ENCODE measurements around the gene IL20RA.
A peak's percentile ranks its signal among the peaks of the same experiment; 100 is the strongest.
"Not testable (repeated sequence)": the region's sequence is repeated elsewhere in the genome, so short reads cannot be mapped to it uniquely, and the experiment has no call there.

IL20RA gene

DNA sequence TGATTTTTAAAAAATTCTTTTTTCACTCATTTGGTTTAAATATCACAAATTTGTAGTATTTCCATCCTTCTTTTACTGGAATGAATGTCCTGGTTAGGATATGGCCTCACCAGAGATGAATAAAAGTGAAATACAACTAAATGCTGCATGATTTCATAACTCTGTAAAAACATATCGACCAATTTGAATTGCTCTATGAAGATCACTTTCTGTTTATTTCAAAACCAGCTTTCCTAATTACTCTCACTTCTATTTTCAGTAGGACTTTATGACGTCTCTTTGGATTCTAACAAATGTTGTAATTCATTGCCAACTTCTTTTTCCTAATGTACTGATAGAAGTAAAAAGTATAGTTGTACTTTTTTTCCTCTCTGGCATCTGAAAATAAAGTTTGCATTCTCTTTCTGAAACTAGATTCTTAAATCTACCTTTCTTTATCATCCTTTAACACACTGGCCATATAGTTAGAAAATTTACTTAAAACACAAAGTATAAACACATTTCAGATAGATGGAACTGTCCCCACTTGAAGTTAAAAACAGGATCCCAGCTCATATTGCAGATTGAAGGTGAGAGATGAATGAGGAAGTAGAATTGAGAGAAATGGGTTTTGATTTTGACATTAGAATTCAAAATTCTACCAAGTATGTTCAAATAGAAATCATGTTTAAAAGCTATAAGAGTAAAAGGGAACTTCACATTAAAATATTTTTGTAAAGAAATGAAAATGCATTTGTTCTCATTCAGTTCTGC is 40.3 kb upstream of the IL20RA start:
- TF ChIP-seq, protein P1, sequence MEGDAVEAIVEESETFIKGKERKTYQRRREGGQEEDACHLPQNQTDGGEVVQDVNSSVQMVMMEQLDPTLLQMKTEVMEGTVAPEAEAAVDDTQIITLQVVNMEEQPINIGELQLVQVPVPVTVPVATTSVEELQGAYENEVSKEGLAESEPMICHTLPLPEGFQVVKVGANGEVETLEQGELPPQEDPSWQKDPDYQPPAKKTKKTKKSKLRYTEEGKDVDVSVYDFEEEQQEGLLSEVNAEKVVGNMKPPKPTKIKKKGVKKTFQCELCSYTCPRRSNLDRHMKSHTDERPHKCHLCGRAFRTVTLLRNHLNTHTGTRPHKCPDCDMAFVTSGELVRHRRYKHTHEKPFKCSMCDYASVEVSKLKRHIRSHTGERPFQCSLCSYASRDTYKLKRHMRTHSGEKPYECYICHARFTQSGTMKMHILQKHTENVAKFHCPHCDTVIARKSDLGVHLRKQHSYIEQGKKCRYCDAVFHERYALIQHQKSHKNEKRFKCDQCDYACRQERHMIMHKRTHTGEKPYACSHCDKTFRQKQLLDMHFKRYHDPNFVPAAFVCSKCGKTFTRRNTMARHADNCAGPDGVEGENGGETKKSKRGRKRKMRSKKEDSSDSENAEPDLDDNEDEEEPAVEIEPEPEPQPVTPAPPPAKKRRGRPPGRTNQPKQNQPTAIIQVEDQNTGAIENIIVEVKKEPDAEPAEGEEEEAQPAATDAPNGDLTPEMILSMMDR (IDR thresholded peaks at IDR 0.05; ENCODE audit: borderline replicate concordance, insufficient read depth, low read depth, low read length) = no peak
- no peak overlapping the region for H3K4me3 ChIP-seq (ENCODE audit: low read depth, low read length)

DNA sequence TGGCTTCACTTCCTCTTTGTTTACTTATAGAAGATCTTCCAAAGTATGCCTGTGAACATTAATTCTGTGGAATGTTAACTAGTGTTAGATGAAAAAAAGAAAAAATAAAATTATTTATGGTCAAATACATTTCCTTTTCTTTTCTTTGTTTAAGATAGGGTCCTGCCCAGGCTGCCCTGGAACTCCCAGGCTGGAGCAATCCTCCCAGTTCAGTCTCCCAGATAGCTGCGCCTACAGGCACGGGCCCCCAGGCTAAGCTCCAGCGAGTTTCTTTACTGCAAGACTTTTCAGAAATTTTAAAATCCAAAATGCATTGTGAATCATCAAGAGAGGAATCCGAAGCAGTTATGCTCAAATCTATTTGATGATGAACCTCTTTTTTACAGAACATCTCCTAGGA is 39.3 kb upstream of the IL20RA start:
- H3K4me3 ChIP-seq (ENCODE audit: low read depth, low read length) = no peak overlapping the region
- TF ChIP-seq, protein P1 (IDR thresholded peaks at IDR 0.05; ENCODE audit: borderline replicate concordance, insufficient read depth, low read depth, low read length) = no peak

DNA sequence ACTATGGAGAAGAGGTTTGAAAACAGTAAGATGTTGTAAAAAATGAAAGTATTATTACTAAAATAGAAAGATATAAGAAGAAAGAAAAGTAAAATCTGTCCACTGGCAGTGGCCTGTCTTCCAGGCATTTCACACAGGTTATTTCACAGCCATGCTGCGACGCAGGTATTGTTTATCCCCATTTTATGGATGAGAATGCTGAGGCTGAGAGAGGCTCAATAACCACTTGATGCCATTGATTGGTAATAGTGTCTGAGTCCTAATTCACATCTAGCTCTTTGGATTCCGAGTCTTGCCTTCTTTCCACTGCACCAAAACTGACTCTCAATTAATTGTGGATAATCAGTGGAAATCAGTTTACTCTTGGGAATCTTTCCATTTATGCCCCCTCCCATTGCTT is 37.2 kb upstream of the IL20RA start:
- H3K4me3 ChIP-seq (ENCODE audit: low read depth, low read length) = no peak overlapping the region
- TF ChIP-seq, protein P1 (IDR thresholded peaks at IDR 0.05; ENCODE audit: borderline replicate concordance, insufficient read depth, low read depth, low read length) = no peak

DNA sequence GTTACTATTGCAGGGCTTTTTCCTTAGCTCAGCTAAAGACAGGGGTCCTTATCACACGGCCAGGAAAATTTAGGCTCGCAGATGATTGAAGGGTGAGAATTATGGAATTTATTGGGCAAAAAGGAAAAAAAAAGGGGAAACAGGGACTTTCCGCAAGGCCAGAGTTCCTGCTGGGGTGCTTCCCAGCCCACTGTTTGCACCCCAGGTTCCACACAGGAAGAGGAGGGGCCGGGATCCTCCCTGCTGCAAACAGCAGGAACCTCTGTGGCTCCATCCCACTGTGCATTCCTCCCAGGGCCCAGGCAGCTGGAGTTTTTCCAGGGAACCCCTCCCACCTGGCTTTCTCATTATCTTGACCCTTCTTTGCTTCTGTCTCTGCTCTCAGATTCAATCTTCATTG is 35.9 kb upstream of the IL20RA start:
- H3K4me3 ChIP-seq (ENCODE audit: low read depth, low read length) = no peak overlapping the region
- TF ChIP-seq, protein P1 (IDR thresholded peaks at IDR 0.05; ENCODE audit: borderline replicate concordance, insufficient read depth, low read depth, low read length) = no peak

DNA sequence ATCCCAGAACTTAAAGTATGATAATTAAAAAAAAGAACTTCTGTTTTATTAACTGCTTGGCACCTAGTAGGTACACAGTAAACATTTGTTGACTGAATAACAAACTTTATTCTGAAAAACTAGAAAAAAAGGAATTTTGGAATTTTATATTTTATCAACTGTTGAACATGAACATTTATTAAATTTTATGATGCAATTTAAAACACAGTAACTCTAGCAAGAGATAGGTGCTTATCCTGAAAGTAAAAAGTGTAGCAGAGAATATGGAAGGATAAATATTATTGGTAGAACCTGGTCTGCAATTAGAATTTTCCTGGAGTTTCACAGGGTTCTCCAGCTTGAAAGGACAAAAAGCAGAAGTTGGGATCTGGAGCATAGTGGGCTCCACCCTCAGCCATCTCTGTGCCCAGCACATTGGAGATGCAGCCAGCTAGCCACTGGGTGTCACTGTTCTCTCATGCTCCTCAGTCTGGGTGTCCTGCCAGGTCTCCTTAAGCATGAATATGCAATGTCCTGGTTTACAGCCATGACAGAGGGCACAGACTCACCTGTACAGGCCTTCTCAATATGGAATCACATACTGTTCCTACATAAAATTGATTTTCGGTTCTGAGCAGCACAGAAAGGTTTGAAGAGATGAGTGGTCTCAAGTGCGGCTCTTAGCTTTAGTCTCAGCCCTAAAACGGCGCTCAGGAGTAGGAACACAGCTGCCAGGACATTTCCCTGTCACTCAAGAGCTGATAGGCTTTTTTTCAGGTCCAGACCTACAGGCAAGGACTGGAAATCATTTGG is 31.7 kb upstream of the IL20RA start:
- H3K4me3 ChIP-seq (ENCODE audit: low read depth, low read length) = no peak overlapping the region
- TF ChIP-seq, protein P1 (IDR thresholded peaks at IDR 0.05; ENCODE audit: borderline replicate concordance, insufficient read depth, low read depth, low read length) = peak; percentile 87

DNA sequence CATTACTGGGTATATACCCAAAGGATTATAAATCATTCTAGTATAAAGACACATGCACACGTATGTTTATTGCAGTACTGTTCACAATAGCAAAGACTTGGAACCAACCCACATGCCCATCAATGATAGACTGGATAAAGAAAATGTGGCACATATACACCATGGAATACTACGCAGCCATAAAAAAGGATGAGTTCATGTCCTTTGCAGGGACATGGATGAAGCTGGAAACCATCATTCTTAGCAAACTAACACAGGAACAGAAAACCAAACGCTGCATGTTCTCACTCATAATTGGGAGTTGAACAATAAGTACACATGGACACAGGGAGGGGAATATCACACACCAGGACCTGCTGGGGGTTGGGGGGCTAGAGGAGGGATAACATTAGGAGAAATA is 31.0 kb upstream of the IL20RA start:
- not testable (repeated sequence) for H3K4me3 ChIP-seq (ENCODE audit: low read depth, low read length)

DNA sequence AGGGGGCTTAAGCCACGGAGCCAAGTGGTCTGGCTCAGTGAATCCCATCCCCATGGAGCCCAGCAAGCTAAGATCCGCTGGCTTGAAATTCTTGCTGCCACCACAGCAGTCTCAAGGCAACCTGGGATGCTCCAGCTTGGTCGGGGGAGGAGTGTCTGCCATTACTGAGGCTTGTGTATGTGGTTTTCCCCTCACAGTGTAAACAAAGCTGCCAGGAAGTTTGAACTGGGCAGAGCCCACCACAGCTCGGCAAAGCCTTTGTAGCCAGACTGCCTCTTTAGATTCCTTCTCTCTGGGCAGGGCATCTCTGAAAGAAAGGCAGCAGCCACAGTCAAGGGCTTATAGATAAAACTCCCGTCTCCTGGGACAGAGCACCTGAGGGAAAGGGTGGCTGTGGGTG is 25.5 kb upstream of the IL20RA start:
- TF ChIP-seq, protein P1 (IDR thresholded peaks at IDR 0.05; ENCODE audit: borderline replicate concordance, insufficient read depth, low read depth, low read length) = no peak

More for the DNA sequence above, 25.5 kb upstream of the IL20RA start:
- no peak overlapping the region for H3K4me3 ChIP-seq (ENCODE audit: low read depth, low read length)

Data from GM12875 (cell line).